HFFc6 (cell line): ENCODE measurements around the gene EVC2. TPM values are rescaled to one million over a fixed set of nuclear protein-coding genes. Genes with fewer than 3 reads are reported as not detected.
"Not testable (repeated sequence)": the region's sequence is repeated elsewhere in the genome, so short reads cannot be mapped to it uniquely, and the experiment has no call there.

ENCODE experiments used
- DNase-seq: peaks from one replicate; pipeline ENCODE4 v3.0.0-alpha.2; 2018
- H3K27ac Mint-ChIP-seq: 2 replicates; pipeline ENCODE4 v1.8.0; 2020; ENCODE audit warnings: mild to moderate bottlenecking, mixed read lengths
- H3K27me3 Mint-ChIP-seq: 2 replicates; pipeline ENCODE4 v1.8.0; 2021; ENCODE audit warnings: mild to moderate bottlenecking, moderate library complexity, mixed read lengths; ENCODE audit not compliant: insufficient read depth
- H3K36me3 Mint-ChIP-seq: 2 replicates; pipeline ENCODE4 v1.8.0; 2021; ENCODE audit warnings: low read depth, mixed read lengths
- H3K4me1 Mint-ChIP-seq: 2 replicates; pipeline ENCODE4 v1.8.0; 2020; ENCODE audit warnings: low read depth, mixed read lengths
- H3K4me3 Mint-ChIP-seq: 2 replicates; pipeline ENCODE4 v1.8.0; 2020; ENCODE audit warnings: mild to moderate bottlenecking, moderate library complexity, mixed read lengths
- H3K9me3 Mint-ChIP-seq: 2 replicates; pipeline ENCODE4 v1.8.0; 2020; ENCODE audit warnings: mild to moderate bottlenecking, mixed read lengths
- total RNA-seq, 6 experiments: library from RNA; stranded (reverse); fragmentation: NEBNext Ultra II Directional; extraction: Animal tissue kit (Norgen Biotek cat#: 25700); gene quantifications; 2 replicates in 1 of 6; 3 replicates in 5 of 6; pipeline ENCODE4 v1.2.3, GENCODE V29; 2021
- TF ChIP-seq, protein P1 (sequence below): fragments of 200-600 bp; sonication (generic); IDR thresholded peaks from 2 replicates; pipeline ENCODE4 v1.5.0; 2021; ENCODE audit warnings: antibody characterized with exemption, mild to moderate bottlenecking

EVC2 gene
- total RNA-seq, 6 experiments from 2014 or later = 3.0 to 4.1 (median 3.8) TPM

- Mint-ChIP-seq H3K36me3 (peaks cover 14% of the 10 kb centered on the region), H3K27me3 (peaks cover 3% of the 10 kb centered on the region; the same call in 1 of the 2 replicates), H3K4me1 (peaks cover 21% of the 10 kb centered on the region), H3K27ac (no peak overlapping the region), H3K9me3 (no peaks in the 10 kb centered on the region), H3K4me3 (no peak overlapping the region)
- no peak for DNase-seq
- TF ChIP-seq, protein P1, sequence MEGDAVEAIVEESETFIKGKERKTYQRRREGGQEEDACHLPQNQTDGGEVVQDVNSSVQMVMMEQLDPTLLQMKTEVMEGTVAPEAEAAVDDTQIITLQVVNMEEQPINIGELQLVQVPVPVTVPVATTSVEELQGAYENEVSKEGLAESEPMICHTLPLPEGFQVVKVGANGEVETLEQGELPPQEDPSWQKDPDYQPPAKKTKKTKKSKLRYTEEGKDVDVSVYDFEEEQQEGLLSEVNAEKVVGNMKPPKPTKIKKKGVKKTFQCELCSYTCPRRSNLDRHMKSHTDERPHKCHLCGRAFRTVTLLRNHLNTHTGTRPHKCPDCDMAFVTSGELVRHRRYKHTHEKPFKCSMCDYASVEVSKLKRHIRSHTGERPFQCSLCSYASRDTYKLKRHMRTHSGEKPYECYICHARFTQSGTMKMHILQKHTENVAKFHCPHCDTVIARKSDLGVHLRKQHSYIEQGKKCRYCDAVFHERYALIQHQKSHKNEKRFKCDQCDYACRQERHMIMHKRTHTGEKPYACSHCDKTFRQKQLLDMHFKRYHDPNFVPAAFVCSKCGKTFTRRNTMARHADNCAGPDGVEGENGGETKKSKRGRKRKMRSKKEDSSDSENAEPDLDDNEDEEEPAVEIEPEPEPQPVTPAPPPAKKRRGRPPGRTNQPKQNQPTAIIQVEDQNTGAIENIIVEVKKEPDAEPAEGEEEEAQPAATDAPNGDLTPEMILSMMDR = no peak
Observed at GRCh38 chr4:5609306-5610007, 98.9 kb downstream of the EVC2 start.

GRCh38 chr4:5593828-5594227 lies 114.5 kb downstream of the EVC2 start:
- Mint-ChIP-seq H3K36me3 (peaks cover 46% of the 10 kb centered on the region), H3K9me3 (peaks cover 12% of the 10 kb centered on the region)
- H3K4me3 Mint-ChIP-seq, DNase-seq, H3K4me1 Mint-ChIP-seq, H3K27ac Mint-ChIP-seq, H3K27me3 Mint-ChIP-seq: not testable (repeated sequence)

DNA sequence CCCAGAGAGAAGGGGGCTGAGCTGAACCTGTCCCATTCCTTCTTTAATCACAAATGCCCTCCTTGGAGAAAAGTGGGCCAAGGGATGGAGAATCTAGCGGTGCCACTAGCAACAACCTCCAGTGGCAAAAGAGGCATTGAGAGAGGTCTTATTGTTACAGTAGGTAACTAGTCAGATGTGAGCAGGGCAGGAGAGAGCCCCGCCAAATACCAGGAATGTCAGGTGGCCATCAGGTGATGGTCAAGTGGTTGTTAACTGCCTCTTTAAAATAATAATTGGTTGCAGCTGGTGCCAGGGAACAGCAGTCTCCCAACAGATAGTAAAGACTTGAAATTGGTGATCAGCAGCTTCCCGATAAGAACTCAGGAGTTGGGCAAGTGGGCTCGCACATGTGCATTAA lies 116.1 kb downstream of the EVC2 start:
- H3K27ac Mint-ChIP-seq = no peak overlapping the region
- no peaks in the 10 kb centered on the region for H3K4me1 Mint-ChIP-seq
- H3K9me3 Mint-ChIP-seq = peaks cover 17% of the 10 kb centered on the region
- no peak overlapping the region for H3K4me3 Mint-ChIP-seq
- no peak for DNase-seq
- H3K36me3 Mint-ChIP-seq = peaks cover 62% of the 10 kb centered on the region
- TF ChIP-seq, protein P1 = no peak
- no peaks in the 10 kb centered on the region for H3K27me3 Mint-ChIP-seq

- no peak overlapping the region for H3K27ac Mint-ChIP-seq
- H3K4me1 Mint-ChIP-seq = no peaks in the 10 kb centered on the region
- DNase-seq = no peak
- 0 out of 2 replicates have a peak, but pooled peaks cover 8% of the 10 kb centered on the region for H3K9me3 Mint-ChIP-seq
- H3K4me3 Mint-ChIP-seq = no peak overlapping the region
- no peaks in the 10 kb centered on the region for H3K27me3 Mint-ChIP-seq
- TF ChIP-seq, protein P1 = no peak
- H3K36me3 Mint-ChIP-seq = peaks cover 52% of the 10 kb centered on the region
Observed at GRCh38 chr4:5589495-5589894, 118.9 kb downstream of the EVC2 start.

- Mint-ChIP-seq H3K4me3 (no peak overlapping the region), H3K27ac (no peak overlapping the region), H3K27me3 (no peaks in the 10 kb centered on the region), H3K9me3 (0 out of 2 replicates have a peak, but pooled peaks cover 8% of the 10 kb centered on the region), H3K4me1 (no peaks in the 10 kb centered on the region), H3K36me3 (peaks cover 46% of the 10 kb centered on the region)
- TF ChIP-seq, protein P1 = no peak
- no peak for DNase-seq
Observed at GRCh38 chr4:5588046-5588445, 120.3 kb downstream of the EVC2 start.

- Mint-ChIP-seq H3K27me3 (peaks cover 2% of the 10 kb centered on the region), H3K4me3 (no peak overlapping the region), H3K4me1 (peaks cover 5% of the 10 kb centered on the region), H3K9me3 (no peaks in the 10 kb centered on the region), H3K27ac (no peak overlapping the region), H3K36me3 (peaks cover 36% of the 10 kb centered on the region)
- TF ChIP-seq, protein P1 = no peak
- no peak for DNase-seq
Observed at GRCh38 chr4:5575941-5576340, 132.4 kb downstream of the EVC2 start.
